BJ (cell line): ENCODE results near the gene TEX261. TPM values are rescaled to one million over a fixed set of nuclear protein-coding genes. Genes with fewer than 3 reads are reported as not detected.
"Not testable (repeated sequence)": the region's sequence is repeated elsewhere in the genome, so short reads cannot be mapped to it uniquely, and the experiment has no call there.

Source experiments
- CTCF ChIA-PET: fragments of 350-600 bp; formaldehyde crosslinking; extraction: SDS; loops from one replicate; lab custom pipeline; 2021; ENCODE audit warnings: antibody characterized with exemption, inconsistent platforms; lab: Yijun Ruan, JAX
- POLR2A ChIA-PET: fragments of 300-600 bp; sonication (Branson Sonifier 250); formaldehyde crosslinking; extraction: SDS; loops from one replicate; lab custom pipeline; 2021; ENCODE audit warnings: antibody characterized with exemption; lab: Charles Lee
- DNase-seq: peaks from one replicate; pipeline ENCODE4 v3.0.0-alpha.2; 2011; ENCODE audit warnings: low read depth
- H3K27me3 ChIP-seq: 2 replicates; pipeline ENCODE4 v1.6.0; 2011; ENCODE audit warnings: low read length; ENCODE audit not compliant: control insufficient read depth, insufficient read depth
- H3K36me3 ChIP-seq: 2 replicates; pipeline ENCODE4 v1.5.1; 2011; ENCODE audit warnings: low read length; ENCODE audit not compliant: control insufficient read depth, insufficient read depth
- H3K4me3 ChIP-seq: 2 replicates; pipeline ENCODE4 v1.5.1; 2011; ENCODE audit warnings: low read depth, mild to moderate bottlenecking, control low read depth, low read length
- CTCF ChIP-seq: IDR thresholded peaks from 2 replicates; pipeline ENCODE4 v1.5.1; 2011; ENCODE audit warnings: low read depth, mild to moderate bottlenecking, control low read depth, inconsistent platforms, low read length, moderate library complexity; ENCODE audit not compliant: insufficient read depth
- polyA minus RNA-seq: library from RNA; depleted of rRNA, polyadenylated mRNA; stranded (reverse); fragments of >200 nt; gene quantifications from 2 replicates; pipeline ENCODE4 v1.2.3, GENCODE V29; 2011; rRNA and poly(A)+ RNA removed
- polyA plus RNA-seq: library from polyadenylated mRNA; depleted of rRNA; stranded (reverse); fragments of >200 nt; gene quantifications from 2 replicates; pipeline ENCODE4 v1.2.3, GENCODE V29; 2011; rRNA removed

The TEX261 gene
- polyA plus RNA-seq (83.2 and 101 TPM in 2 replicates), polyA minus RNA-seq (62.9 and 67.7 TPM in 2 replicates)

GRCh38 chr2:70994699-70995425 is at the start of gene TEX261:
TSS of gene TEX261 (minus strand) at chr2:70994873. CDS start at chr2:70994757, 116 bp downstream.
- CTCF ChIA-PET = interaction anchor here (2.6 kb wide), 1 partner anchor 11 kb away, joined by 12 read pairs; no protein-coding TSS in a partner anchor

DNA sequence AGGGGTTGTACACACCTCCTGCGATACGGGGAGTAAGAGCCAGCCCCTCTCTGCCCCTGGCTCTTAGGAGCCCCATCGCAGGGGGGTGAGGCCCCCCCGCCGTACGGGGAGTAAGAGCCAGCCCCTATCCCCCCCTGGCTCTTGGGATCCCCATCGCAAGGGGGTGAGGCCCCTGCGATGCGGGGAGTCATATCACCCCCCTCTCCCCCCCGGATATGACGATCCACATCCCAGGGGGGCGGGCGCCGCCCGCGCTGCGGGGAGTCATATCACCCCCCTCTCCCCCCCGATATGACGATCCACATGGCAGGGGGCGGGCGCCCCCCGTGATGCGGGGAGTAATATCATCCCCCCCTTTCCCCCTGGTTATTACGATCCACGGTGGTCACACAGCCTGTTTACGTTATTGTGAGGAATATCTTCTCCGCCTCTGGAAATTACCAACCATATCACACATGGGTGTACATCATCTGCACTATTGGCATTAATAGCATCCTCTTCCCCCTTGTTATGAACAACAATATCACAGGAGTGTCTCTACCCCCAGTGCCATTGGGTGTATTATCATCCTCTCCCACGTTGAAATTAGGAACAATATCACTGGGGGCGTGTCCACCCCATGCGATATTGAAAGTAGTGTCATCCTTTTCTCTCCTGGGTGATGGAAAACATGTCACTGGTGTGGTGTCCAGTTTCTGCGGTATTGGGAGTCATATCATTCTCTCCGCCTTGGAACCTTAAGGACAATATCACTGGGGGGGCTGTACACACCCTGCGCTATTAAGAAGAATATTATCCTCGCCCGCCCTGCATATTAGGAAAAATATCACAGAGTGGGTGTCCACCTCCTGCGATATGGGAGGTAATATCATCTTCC is 49.1 kb upstream of the TEX261 start:
- TF ChIP-seq CTCF = no peak
- Histone ChIP-seq H3K27me3 (no peaks in the 10 kb centered on the region), H3K36me3 (no peaks in the 10 kb centered on the region), H3K4me3 (no peak overlapping the region)
- ChIA-PET POLR2A (no interaction called here), CTCF (no interaction called here)
- no peak for DNase-seq

More at GRCh38 chr2:70994699-70995425, at the start of gene TEX261:
- Histone ChIP-seq H3K36me3 (peaks cover 6% of the 10 kb centered on the region), H3K4me3 (peak within 1 kb of the TSS; percentile 85), H3K27me3 (no peaks in the 10 kb centered on the region)
- TF ChIP-seq CTCF = peak; percentile 65
- peak; percentile 19 for DNase-seq
- POLR2A ChIA-PET = no interaction called here

GRCh38 chr2:71042287-71042686 is 47.6 kb upstream of the TEX261 start:
- ChIA-PET POLR2A (no interaction called here), CTCF (no interaction called here)
- no peaks in the 10 kb centered on the region for H3K27me3 ChIP-seq
- no peak for TF ChIP-seq CTCF
- no peaks in the 10 kb centered on the region for H3K36me3 ChIP-seq
- no peak for DNase-seq
- no peak overlapping the region for H3K4me3 ChIP-seq

- CTCF ChIA-PET, H3K4me3 ChIP-seq, H3K36me3 ChIP-seq, POLR2A ChIA-PET, DNase-seq, H3K27me3 ChIP-seq: not testable (repeated sequence)
Measured at GRCh38 chr2:71036296-71036695, 41.6 kb upstream of the TEX261 start.

- DNase-seq, POLR2A ChIA-PET: not testable (repeated sequence)
- CTCF ChIA-PET = interaction anchor here (0.6 to 2.0 kb wide), 3 partner anchors 22 to 1679 kb away, joined by 3 to 7 read pairs (median 6); no protein-coding TSS in a partner anchor
Measured at GRCh38 chr2:71023553-71024243, 29.0 kb upstream of the TEX261 start.

GRCh38 chr2:71021394-71021793 is 26.7 kb upstream of the TEX261 start:
- DNase-seq, H3K36me3 ChIP-seq, H3K27me3 ChIP-seq, POLR2A ChIA-PET, H3K4me3 ChIP-seq: not testable (repeated sequence)
- CTCF ChIA-PET = interaction anchor here (2.1 kb wide), 1 partner anchor 20 kb away, joined by 9 read pairs; no protein-coding TSS in a partner anchor

More at GRCh38 chr2:71023553-71024243, 29.0 kb upstream of the TEX261 start:
- H3K36me3 ChIP-seq, H3K4me3 ChIP-seq, H3K27me3 ChIP-seq: not testable (repeated sequence)

DNA sequence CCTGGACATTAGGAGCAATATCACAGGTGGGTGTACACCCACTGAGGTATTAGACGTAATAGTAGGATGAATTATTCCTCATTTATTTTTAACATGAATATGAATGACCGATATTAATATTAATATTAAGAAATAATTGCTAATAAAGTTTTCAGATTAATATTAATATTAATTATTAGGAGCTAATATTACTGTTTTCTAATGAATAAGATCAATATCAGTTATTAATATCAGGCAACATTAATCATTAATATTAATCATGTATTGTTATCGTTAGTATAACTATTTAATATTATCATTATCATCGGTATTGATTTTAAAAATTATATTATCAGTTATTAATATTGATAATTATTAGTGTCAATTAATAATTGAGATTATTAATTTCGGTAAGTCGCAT is 25.3 kb upstream of the TEX261 start:
- POLR2A ChIA-PET, H3K4me3 ChIP-seq, DNase-seq, H3K36me3 ChIP-seq, H3K27me3 ChIP-seq: not testable (repeated sequence)
- CTCF ChIA-PET = interaction anchor here (0.6 to 2.1 kb wide), 2 partner anchors 18 to 44 kb away, joined by 3 to 9 read pairs; no protein-coding TSS in a partner anchor
